ENCODE measurements around the gene ICOS.

GRCh38 chr2:203996692-203997091, 60.1 kb downstream of the ICOS start:
- TF ChIP-seq POLR2AphosphoS5 (IDR thresholded peaks at IDR 0.05; ENCODE audit: low read length) (no peak), CTCF (IDR thresholded peaks at IDR 0.05 in 2 of 3, conservative IDR thresholded peaks at IDR 0.05 in 1 of 3; ENCODE audit: control insufficient read depth in 2 of 3, extremely low read depth in 1 of 3, insufficient read depth in 1 of 3, low read depth in 3 of 3, low read length in 3 of 3) (no peak), ASH2L (IDR thresholded peaks at IDR 0.05; ENCODE audit: borderline replicate concordance, low read depth) (no peak), ATF2 (IDR thresholded peaks at IDR 0.05; ENCODE audit: low read length) (no peak), ATF7 (IDR thresholded peaks at IDR 0.05; ENCODE audit: low read depth) (no peak)

All from GM12878 (cell line).